PC-9 (cell line): Measurements from ENCODE around the gene CXCL3. TPM values are rescaled to one million over a fixed set of nuclear protein-coding genes. Genes with fewer than 3 reads are reported as not detected.

Source experiments
- BruUV-seq: library from RNA; stranded (reverse); fragments of 400-500 nt; replicated peaks from 2 replicates; lab custom pipeline; 2021; lab: Mats Ljungman, UMichigan
- CTCF ChIA-PET: fragments of 300-600 bp; sonication (Branson Sonifier 250); formaldehyde crosslinking; loops from one replicate; lab custom pipeline; 2022; ENCODE audit warnings: antibody characterized with exemption; lab: Charles Lee
- POLR2A ChIA-PET: fragments of 300-600 bp; sonication (Branson Sonifier 250); formaldehyde crosslinking; loops from one replicate; lab custom pipeline; 2022; ENCODE audit warnings: antibody characterized with exemption; ENCODE audit not compliant: unreplicated experiment; lab: Charles Lee
- DNase-seq, 2 experiments: peaks; one replicate each; pipeline versions ENCODE4 v3.0.0 to v3.0.0-alpha.2; 2015 to 2022; ENCODE audit warnings: mixed read lengths in 1 of 2
- H2AFZ ChIP-seq: fragments of 200-600 bp; sonication (generic); 2 replicates; pipeline ENCODE4 v1.8.1; 2017; ENCODE audit warnings: antibody characterized with exemption
- H3F3A ChIP-seq: fragments of 200-600 bp; sonication (generic); 2 replicates; pipeline ENCODE4 v1.8.1; 2017; ENCODE audit warnings: antibody characterized with exemption, mild to moderate bottlenecking, low read depth; ENCODE audit not compliant: insufficient read depth
- H3K27ac ChIP-seq: fragments of 200-600 bp; sonication (generic); 2 replicates; pipeline ENCODE4 v1.6.1; 2016; ENCODE audit warnings: mixed run types
- H3K27me3 ChIP-seq: fragments of 200-600 bp; sonication (generic); 2 replicates; pipeline ENCODE4 v1.6.1; 2016; ENCODE audit warnings: low read depth, mixed run types; ENCODE audit not compliant: insufficient read depth
- H3K36me3 ChIP-seq: fragments of 200-600 bp; sonication (generic); 2 replicates; pipeline ENCODE4 v1.6.1; 2016; ENCODE audit warnings: low read depth, mixed run types
- H3K4me1 ChIP-seq: fragments of 200-600 bp; sonication (generic); replicated peaks from 2 replicates; pipeline ENCODE4 v1.6.1; 2016; ENCODE audit warnings: mixed run types; ENCODE audit not compliant: insufficient read depth
- H3K4me2 ChIP-seq: fragments of 200-600 bp; sonication (generic); 2 replicates; pipeline ENCODE4 v1.6.1; 2017; ENCODE audit warnings: mixed run types
- H3K4me3 ChIP-seq: fragments of 200-600 bp; sonication (generic); 2 replicates; pipeline ENCODE4 v1.6.1; 2016; ENCODE audit warnings: mixed run types
- H3K79me2 ChIP-seq: fragments of 200-600 bp; sonication (generic); 2 replicates; pipeline ENCODE4 v1.6.1; 2017; ENCODE audit warnings: low read depth, mixed run types
- H3K9me2 ChIP-seq: fragments of 200-600 bp; sonication (generic); 2 replicates; pipeline ENCODE4 v1.8.1; 2017; ENCODE audit warnings: mild to moderate bottlenecking; ENCODE audit not compliant: insufficient read depth
- H3K9me3 ChIP-seq: fragments of 200-600 bp; sonication (generic); 2 replicates; pipeline ENCODE4 v1.8.1; 2016; ENCODE audit warnings: low read depth; ENCODE audit not compliant: insufficient read depth
- H4K20me1 ChIP-seq: fragments of 200-600 bp; sonication (generic); 2 replicates; pipeline ENCODE4 v1.8.1; 2017; ENCODE audit not compliant: insufficient read depth
- EZH2 ChIP-seq: fragments of 200-600 bp; sonication (generic); IDR thresholded peaks from 2 replicates; pipeline ENCODE4 v1.8.0; 2017; ENCODE audit warnings: antibody characterized with exemption, low read depth
- intact Hi-C: fragments of 100-400 bp; cut with micrococcal nuclease; formaldehyde crosslinking; loops from one replicate; pipeline ENCODE4 v1.10.0; 2022; ENCODE audit not compliant: unreplicated experiment
- total RNA-seq: library from RNA; stranded (reverse); gene quantifications from 2 replicates; pipeline ENCODE4 v1.2.3, GENCODE V29; 2021
- TF ChIP-seq, protein P1 (sequence below): fragments of 200-600 bp; sonication (generic); conservative IDR thresholded peaks from 2 replicates; pipeline ENCODE4 v1.6.1; 2017; ENCODE audit warnings: mixed run types, antibody characterized with exemption, mild to moderate bottlenecking, moderate library complexity

CXCL3 gene
- total RNA-seq, 1 experiment from 2014 or later, result not detected

DNA sequence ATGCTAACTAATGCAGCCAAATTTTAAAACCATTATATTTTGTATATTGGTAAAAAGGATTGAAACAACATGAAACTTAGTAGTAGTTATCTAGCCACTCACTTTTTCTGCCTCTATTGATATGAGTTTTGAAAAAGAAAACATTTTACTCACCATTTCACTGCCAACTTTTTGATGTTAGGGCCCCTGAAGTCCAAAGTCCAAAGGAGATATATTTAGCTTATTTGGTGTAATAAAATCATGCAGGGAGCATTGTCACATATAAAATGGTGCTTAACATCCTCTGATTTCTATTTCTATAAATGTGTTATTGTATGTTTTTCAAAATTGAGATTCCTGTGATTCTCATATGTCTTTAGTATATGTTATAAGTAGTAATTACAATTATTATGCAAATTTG is 24.5 kb upstream of the CXCL3 start:
- Histone ChIP-seq H3K4me3 (no peak overlapping the region), H3K36me3 (no peaks in the 10 kb centered on the region), H3K27me3 (no peaks in the 10 kb centered on the region), H3K4me1 (peaks cover under 1% of the 10 kb centered on the region; the same call in 1 of the 2 replicates), H3F3A (no peaks in the 10 kb centered on the region), H4K20me1 (no peaks in the 10 kb centered on the region), H2AFZ (no peak overlapping the region), H3K9me2 (no peaks in the 10 kb centered on the region), H3K27ac (no peak overlapping the region), H3K79me2 (no peaks in the 10 kb centered on the region), H3K4me2 (no peak overlapping the region), H3K9me3 (no peaks in the 10 kb centered on the region)
- ChIA-PET CTCF (no interaction called here), POLR2A (no interaction called here)
- intact Hi-C loops, result no loop called here
- TF ChIP-seq, protein P1, sequence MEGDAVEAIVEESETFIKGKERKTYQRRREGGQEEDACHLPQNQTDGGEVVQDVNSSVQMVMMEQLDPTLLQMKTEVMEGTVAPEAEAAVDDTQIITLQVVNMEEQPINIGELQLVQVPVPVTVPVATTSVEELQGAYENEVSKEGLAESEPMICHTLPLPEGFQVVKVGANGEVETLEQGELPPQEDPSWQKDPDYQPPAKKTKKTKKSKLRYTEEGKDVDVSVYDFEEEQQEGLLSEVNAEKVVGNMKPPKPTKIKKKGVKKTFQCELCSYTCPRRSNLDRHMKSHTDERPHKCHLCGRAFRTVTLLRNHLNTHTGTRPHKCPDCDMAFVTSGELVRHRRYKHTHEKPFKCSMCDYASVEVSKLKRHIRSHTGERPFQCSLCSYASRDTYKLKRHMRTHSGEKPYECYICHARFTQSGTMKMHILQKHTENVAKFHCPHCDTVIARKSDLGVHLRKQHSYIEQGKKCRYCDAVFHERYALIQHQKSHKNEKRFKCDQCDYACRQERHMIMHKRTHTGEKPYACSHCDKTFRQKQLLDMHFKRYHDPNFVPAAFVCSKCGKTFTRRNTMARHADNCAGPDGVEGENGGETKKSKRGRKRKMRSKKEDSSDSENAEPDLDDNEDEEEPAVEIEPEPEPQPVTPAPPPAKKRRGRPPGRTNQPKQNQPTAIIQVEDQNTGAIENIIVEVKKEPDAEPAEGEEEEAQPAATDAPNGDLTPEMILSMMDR, result no peak
- no peak for TF ChIP-seq EZH2
- no TSS peak for BruUV-seq
- no peak for DNase-seq

DNA sequence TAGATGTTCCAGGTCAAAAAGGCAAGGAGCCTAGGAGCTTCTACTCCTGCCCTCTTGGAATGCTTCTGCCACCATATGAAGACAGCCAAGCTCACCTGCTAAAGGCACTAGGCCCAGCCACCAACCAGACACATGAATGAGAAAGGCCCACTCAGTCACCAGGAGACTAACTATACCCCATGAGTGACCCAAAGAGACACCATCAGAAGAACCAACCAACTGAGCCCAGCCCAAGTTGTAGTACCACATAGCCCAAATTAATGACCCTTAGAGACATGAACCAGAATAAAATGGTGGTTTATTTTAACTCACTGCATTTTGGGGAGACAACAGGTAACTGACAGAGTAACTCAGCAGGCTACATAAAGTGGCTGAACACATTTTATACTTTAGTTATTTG is 22.9 kb upstream of the CXCL3 start:
- intact Hi-C loops, result no loop called here
- peaks cover 14% of the 10 kb centered on the region for H3K4me1 ChIP-seq
- H3K9me2 ChIP-seq, result no peaks in the 10 kb centered on the region
- ChIA-PET CTCF (no interaction called here), POLR2A (no interaction called here)
- H4K20me1 ChIP-seq, result no peaks in the 10 kb centered on the region
- no peak overlapping the region for H2AFZ ChIP-seq
- H3K4me3 ChIP-seq, result no peak overlapping the region
- H3F3A ChIP-seq, result 0 out of 2 replicates have a peak, but pooled peaks cover 5% of the 10 kb centered on the region
- peaks cover 2% of the 10 kb centered on the region; the same call in 1 of the 2 replicates for H3K9me3 ChIP-seq
- DNase-seq, result no peak
- H3K36me3 ChIP-seq, result no peaks in the 10 kb centered on the region
- no peak overlapping the region for H3K4me2 ChIP-seq
- no peak for TF ChIP-seq EZH2
- TF ChIP-seq, protein P1, result no peak
- no peaks in the 10 kb centered on the region for H3K27me3 ChIP-seq
- BruUV-seq, result no TSS peak
- no peak overlapping the region for H3K27ac ChIP-seq
- no peaks in the 10 kb centered on the region for H3K79me2 ChIP-seq

DNA sequence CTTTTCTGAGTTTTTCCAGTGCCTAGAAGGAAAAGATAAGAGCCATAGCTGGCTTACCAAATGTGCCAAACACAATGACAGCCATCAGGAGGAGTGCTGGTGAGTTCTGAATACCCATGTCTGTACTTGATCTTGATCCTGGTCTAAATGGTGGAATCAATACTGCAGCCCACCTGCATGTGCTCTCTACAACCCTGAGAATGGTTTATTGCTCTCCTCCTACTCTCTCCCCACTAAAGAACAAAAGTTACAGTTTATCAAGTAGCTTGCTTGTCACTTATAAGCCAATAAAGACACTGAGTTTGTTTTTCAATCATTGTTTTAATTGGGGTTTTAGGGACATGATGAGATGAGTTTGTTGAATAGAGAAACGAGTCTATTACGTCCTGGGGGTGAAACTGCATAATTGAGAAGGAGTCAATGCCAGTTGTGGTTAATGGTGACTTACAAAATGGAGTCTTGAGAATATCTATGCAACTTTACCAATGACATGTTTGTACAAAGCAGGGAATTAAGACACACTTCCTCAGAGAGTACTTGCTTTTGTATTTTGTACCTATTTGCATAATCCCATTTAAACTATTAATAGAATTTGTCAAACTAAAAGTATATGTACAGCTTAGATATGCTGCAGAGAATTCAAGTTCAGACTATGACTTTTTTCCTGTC is 20.8 kb upstream of the CXCL3 start:
- Histone ChIP-seq H3K27ac (no peak overlapping the region), H3K27me3 (no peaks in the 10 kb centered on the region), H3K9me3 (peaks cover 3% of the 10 kb centered on the region; the same call in 1 of the 2 replicates), H3K4me1 (peaks cover 14% of the 10 kb centered on the region), H2AFZ (no peak overlapping the region), H3K79me2 (no peaks in the 10 kb centered on the region), H3K4me3 (no peak overlapping the region), H3F3A (0 out of 2 replicates have a peak, but pooled peaks cover 5% of the 10 kb centered on the region), H3K4me2 (no peak overlapping the region), H3K36me3 (no peaks in the 10 kb centered on the region), H3K9me2 (no peaks in the 10 kb centered on the region), H4K20me1 (no peaks in the 10 kb centered on the region)
- TF ChIP-seq, protein P1, result no peak
- TF ChIP-seq EZH2, result no peak
- no peak for DNase-seq
- no TSS peak for BruUV-seq
- POLR2A ChIA-PET, result no interaction called here
- intact Hi-C loops, result no loop called here
- CTCF ChIA-PET, result no interaction called here
